ENCODE data around the gene VSTM2B.

VSTM2B gene

GRCh38 chr19:29516358-29516725 lies 9.5 kb upstream of the VSTM2B start:
- no peak for DNase-seq

DNA sequence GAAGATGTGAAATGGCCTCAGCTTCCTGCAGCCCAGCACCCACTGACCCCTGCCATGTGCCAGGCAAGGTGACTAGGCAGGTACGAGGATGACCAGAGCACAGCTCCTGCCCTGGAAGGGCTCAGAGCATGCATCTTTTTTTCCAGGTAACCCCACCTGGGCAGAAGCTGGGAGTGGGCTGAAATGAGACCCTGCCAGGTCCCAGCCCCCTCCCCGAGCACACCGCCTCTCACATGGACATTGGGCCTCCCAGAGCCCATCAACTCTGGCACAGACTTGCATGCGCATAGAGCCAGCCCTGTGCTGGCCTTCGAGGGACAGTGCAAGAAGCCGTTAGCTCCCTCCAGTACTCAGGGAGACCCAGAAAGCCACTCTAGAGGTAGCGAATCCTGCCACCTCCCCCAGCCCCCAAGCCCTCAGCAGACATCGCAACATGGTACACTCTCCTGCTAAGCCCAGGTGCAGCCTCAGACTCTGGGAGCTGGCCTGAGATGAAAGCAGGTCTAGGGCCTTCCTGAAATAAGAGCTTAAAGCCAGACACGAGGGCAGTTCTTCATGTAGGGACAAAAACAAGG lies 8.9 kb upstream of the VSTM2B start:
- DNase-seq = no peak

GRCh38 chr19:29517412-29517811 lies 8.4 kb upstream of the VSTM2B start:
- DNase-seq = no peak

DNA sequence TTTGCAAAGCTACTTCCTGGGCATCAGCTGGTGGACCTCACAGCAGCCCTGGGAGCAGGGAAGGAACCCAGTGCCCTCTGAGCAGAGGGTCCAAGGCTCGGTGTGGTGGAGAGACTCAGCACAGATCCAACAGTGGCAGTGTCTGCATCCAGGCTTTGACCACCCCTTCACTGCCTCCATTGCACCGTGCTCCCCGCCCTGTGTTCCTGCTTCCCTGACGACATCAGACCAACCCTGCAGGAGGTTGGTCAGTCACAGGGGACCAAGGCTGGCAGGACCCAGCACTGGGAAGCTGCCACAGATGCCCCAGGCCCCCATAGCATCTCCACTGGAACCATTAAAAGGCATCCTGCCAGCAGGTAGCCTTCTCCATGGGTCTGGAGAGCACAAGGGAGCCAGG lies 7.8 kb upstream of the VSTM2B start:
- no peak for DNase-seq

DNA sequence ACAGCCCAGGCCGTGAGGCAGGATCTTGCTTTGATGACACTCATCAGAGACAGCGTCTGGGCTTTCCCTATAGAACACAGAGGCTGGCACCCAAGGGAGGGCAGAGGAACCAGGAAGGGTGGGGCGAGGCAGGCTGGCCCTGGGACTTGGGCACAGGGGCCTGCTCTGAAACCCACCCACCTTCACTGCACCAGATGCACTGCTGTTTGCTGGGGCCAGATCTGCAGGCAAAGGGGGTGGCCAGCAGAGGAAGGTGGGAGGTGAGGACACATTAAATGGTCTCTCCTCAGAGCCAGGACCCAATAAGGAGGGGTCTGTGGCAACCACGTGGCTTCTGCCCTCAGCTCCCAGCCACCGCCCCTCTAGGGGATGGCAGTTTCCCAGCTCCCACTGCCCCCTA lies 6.6 kb upstream of the VSTM2B start:
- DNase-seq = no peak

GRCh38 chr19:29519931-29520330 lies 5.9 kb upstream of the VSTM2B start:
- DNase-seq = no peak

DNA sequence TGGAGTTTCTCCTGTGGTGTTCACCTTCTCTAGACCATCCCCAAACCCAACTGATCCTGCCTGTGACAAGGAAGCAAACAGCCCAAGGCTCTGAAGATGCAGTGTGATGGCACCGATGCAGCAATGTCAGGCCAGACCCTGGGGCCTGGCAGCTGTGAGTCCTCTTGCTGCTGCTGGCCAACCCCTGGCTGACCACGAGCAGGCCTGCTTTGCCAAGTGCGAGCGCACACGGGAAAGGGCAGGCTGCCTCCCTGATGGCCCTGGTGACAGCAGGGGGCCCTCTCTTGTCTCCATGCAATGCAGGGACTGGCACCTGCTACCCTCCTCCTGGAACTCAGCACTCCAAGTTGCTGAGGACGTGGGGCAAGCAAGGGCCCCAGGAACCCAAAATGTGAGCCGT lies 5.4 kb upstream of the VSTM2B start:
- no peak for DNase-seq

DNA sequence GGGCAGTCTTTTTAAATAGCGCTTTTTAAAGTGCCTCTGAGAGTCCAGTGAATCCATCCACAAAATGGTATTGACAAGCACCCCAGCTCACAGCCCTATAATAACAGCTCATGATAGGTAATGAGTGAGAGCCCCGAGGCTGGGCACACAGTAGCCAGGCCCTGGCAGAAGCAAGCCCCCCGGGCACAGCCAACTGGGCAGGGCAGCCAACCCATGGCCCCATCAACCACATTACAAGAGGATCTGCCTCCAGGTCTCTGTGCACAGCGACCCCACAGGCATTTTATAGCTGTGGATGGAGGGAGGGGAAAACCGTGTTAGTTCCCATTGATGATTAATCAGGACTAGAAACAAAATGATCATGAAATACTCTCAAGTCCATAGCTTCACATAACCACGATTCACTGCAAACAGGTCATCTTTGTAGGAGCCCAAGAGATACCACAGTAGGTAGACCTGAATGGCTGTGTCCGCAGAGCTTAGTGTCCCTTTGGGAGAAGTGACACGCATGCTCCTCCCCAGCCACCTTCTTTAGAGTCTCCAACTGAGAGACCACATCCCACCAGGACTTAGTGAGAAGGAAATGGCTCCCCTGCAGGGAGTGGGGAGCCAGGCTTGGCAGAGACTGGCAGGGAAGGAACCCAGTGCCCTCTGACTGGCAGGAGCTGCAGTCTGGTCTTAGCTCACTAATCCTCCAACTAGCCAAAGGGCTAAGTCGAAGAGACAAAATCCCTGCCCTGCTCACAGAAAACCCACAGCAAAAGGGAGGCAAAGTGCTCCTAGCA lies 4.3 kb upstream of the VSTM2B start:
- DNase-seq = no peak

- no peak for DNase-seq
Measured at GRCh38 chr19:29523568-29523967, 2.2 kb upstream of the VSTM2B start.

DNA sequence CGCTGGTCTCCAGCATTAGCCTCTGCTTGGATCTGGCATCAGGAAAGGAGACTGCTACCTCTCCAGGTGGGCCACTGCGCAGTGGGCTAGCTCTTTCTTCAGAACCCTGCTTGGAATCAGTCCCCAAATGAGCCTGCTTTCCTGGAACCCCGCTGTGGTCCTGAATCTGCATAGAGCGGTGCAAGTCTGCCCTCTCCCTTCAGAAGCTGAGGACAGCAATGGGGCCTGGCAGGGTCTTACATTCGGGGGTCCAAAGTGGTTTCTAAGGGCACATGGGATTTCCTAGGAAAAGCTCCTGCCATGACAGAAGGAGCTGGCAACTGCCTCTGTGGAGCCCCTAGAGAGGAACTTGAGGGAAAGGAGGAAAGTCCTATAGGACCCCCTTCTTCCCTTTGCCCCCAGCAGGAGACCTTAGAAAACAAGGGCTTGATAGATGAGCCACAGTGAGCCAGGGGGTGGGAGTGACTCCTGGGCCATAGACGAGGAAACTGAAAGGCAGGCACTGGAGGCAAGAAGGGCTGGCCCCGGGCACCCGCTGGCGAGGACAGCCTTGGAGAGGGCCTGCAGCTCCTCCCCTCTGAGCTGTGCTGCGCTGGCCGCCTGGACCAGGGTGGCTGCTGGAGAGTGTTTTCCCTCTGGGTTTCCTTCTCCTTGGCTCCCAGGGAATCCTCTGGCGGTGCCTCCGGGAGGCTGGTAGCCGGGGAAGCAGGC lies 1.4 kb upstream of the VSTM2B start:
- DNase-seq = no peak

GRCh38 chr19:29524912-29525831 lies 622 bp upstream of the VSTM2B start:
- no peak for DNase-seq

- DNase-seq = no peak
Measured at GRCh38 chr19:29526730-29527499, 1.1 kb downstream of the VSTM2B start.

DNA sequence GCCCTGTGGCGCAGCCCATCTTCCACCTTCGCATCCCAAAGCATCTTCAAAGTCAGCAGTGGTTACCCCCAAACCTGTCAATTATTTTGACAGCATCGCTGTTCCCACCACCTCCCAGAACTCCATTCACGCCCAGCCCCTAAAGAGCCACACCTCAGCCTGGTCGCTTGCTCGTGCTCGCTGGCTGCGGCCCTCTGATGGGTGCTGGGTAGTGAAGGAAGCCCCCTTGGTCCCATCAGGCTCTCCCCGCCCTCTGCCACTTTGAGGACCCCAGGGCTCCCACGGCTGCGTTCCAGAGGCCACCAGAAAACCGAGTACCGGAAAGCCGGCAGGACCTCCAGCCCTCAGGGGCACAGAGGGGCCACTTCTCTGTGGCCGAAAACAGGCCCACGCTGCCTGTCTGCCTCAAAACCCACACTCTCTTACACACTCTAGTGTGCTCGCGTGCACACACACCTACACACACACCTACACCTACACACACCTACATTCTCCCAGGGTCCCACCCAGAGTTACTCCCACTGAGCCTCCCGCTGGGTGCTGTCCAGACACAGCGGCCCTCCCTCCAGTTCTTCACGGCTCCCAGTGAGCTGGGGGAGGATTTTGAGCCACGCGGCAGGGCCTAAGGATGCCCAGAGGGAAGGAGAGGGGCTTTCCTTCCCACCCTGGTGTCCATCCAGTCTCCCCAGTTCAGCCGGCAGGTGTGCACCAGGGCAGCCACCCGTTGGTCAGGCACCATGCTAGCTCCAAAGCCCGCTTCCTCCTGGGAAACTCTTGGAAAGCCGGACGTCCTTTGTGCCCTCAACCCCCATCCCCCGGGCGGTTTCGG lies 1.9 kb downstream of the VSTM2B start:
- DNase-seq = no peak

- DNase-seq = peak; percentile 13 to 31
Measured at GRCh38 chr19:29528350-29528945, 2.7 kb downstream of the VSTM2B start.

DNA sequence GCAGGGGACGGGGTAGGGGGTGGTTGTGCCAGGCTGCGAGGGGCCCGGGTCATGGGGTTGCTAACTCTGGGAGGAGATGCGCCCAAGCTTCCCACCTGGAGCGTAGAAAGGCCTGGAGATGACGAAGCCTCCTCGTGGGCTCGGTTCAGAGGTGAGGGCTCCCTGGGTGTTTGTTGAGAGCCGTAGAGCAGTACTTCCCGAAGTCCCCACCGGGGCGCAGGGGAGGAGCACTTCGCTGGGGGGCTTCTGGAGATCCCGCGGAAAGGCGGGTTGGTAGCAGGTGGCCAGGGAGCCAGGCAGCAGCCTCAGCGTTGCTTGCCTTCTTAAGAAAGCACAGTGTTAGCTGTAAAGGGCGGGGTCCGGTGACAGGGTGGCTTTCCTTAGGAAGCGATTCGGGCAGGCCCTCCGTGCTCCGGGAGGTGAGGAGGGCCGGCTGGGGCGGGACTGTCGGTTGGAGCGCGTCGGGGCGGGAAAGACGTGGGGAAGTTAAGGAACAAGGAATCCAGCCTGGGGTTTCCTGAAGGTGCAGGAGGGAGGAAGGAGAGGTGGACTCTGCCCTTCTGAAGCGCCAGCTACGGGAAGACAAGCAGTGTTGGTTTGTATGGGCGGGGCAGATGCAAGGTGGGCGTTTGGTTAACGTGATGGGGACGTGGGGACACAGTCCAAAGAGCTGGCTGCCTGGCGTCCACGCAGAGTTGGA lies 3.3 kb downstream of the VSTM2B start:
- no peak for DNase-seq

DNA sequence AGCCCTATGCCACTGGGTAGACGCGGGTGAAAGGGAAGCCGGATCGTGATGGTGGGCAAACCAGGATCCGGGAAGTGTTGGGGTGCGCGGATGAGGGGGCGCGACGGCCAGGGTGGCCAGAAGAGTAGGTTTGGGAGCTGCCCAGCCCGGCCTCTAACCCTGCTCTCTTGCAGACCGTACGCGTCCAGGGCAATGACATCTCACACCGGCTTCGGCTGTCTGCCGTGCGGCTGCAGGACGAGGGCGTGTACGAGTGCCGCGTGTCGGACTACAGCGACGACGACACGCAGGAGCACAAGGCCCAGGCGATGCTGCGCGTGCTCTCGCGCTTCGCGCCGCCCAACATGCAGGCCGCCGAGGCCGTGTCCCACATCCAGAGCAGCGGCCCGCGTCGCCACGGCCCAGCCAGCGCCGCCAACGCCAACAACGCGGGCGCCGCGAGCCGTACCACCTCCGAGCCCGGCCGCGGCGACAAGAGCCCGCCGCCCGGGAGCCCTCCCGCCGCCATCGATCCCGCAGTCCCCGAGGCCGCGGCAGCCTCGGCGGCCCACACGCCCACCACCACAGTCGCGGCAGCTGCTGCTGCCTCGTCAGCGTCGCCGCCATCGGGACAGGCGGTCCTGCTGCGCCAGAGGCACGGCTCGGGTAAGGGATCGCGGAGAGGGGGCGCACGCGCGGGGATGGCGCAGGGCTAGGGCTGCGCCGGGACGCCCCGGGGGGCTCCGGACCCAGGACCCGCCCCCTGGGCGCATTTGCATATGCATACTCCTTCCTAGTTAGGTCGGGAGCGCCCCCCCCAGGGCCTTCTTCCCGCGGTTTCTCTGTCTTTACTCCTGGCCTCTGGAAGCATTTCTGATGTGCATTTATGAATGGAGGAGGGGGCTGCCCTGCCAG lies 4.1 kb downstream of the VSTM2B start:
- DNase-seq = no peak

DNA sequence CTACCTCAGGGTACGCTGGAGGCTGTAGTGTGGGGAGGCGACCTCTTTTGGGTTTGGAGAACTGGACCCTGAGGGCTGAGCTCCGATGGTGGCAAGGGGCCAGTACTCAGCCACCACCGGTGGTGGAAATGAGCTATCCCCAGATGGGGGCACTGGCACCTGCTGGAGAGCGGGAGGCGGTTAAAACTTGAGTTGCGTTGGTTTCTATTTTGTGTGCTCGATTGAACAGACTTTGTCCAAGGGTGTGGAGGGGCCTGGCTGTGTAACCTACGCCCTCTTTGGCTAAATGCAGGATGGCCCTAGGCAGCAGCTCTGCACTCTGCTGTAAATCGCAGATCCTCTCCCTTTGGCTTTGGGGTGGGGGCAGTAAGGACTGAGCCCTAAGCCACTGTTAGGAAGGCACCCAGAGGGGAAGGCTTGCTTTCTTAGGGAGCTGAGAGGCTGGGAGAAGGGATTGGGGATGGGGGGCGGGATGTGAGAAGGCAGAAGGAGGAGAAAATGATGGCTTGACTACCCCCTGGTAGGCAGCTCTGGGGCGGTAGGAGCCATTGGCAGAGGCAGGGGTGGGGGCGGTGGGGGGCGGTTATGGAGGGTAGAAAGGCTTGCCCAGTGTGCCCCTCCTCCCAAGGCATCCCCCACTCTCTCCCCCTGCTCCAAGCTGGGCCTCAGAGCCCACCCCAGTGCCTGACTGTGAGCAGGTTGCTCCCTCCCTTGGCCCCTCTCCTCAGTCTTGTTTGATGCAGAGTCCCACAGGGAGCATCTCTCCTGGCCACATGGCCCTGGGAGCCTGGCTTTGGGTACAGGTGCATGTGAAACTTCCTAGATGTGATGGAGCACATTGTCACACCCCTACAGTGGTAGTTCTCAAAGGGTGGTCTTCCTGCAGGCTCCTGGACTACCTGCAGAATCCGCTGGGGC lies 5.0 kb downstream of the VSTM2B start:
- DNase-seq = no peak

DNA sequence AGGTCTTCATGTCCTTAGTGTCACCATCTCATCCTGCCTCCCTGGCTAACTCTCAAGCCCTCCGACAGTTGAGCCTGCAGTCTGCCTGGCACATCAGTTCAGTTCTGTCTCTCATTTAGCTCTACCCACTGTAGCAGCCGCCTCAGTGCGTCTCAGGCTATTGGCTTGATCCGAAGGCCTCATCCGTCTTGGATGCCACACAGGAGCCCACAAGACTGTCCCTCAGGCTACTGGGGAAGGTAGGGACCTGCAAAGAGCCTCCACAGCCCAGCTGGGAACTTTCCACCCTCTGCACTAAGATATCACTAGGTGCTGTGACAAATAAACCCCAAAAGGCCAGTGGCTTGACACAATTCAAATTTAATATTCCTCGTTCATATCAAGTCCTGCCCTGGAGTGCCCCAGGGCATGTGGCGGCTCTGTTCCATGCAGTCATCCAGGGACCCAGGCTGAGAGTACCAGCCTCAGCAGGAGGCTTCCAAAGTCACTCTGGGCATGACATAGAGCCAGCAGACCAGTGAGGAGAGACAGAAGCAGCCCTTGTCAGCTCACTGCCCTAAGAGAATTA lies 5.7 kb downstream of the VSTM2B start:
- no peak for DNase-seq

Data from inflammatory macrophage treated with lipopolysaccharide for 1 hour (primary cell).